Measurements from ENCODE around the gene C1QTNF6. TPM values are rescaled to one million over a fixed set of nuclear protein-coding genes. Genes with fewer than 3 reads are reported as not detected.

Gene C1QTNF6
- total and polyA plus RNA-seq, 2 experiments from 2014 or later: 1.7 to 2.3 TPM

DNA sequence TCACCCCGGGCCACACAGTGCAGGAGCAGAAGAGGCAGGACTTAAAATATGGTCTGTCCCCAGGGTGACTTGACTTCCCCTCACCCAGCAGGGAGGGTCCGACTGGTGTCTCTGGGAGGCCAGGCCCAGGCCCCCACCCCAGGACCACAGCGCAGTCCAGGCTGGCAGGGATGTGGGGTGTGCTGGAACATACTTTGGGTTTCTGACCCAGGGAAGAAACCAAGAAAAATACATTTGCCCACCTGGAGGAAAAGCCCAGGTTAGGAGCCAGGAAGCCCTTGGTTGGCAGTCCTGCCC is 5.2 kb downstream of the C1QTNF6 start:
- Histone ChIP-seq H4K20me1 (replicated peaks; ENCODE audit: insufficient read depth) (no peaks in the 10 kb centered on the region), H3K9me2 (ENCODE audit: insufficient read depth) (no peaks in the 10 kb centered on the region), H3F3A (replicated peaks; ENCODE audit: low read depth) (0 out of 2 replicates have a peak, but pooled peaks cover 4% of the 10 kb centered on the region), H3K27ac (ENCODE audit: low read depth) (no peak overlapping the region), H3K79me2 (replicated peaks; ENCODE audit: insufficient read depth) (no peaks in the 10 kb centered on the region), H3K4me1 (ENCODE audit: insufficient read depth) (peaks cover 15% of the 10 kb centered on the region), H3K27me3 (ENCODE audit: insufficient read depth) (no peaks in the 10 kb centered on the region), H3K4me2 (no peak overlapping the region), H3K4me3 (no peak overlapping the region), H2AFZ (no peak overlapping the region), H3K36me3 (ENCODE audit: insufficient read depth) (no peaks in the 10 kb centered on the region)
- Mint-ChIP-seq H3K36me3 (ENCODE audit: low read depth) (no peaks in the 10 kb centered on the region; the same call in 1 of the 3 replicates), H3K4me1 (peaks cover 18% of the 10 kb centered on the region), H3K4me3 (no peak overlapping the region), H3K27ac (no peak overlapping the region), H3K9me3 (no peaks in the 10 kb centered on the region; the same call in 2 of the 3 replicates), H3K27me3 (ENCODE audit: insufficient read depth, low read depth, poor library complexity) (peaks cover 12% of the 10 kb centered on the region)
- ATAC-seq (no peak), DNase-seq (ENCODE audit: low spot score) (no peak)
- TF ChIP-seq POLR2AphosphoS5 (IDR thresholded peaks at IDR 0.05; ENCODE audit: low read depth) (no peak), STAT1 (IDR thresholded peaks at IDR 0.05; ENCODE audit: unreplicated experiment) (no peak), NANOG (IDR thresholded peaks at IDR 0.05; ENCODE audit: borderline replicate concordance) (no peak), ZNF331 (CRISPR knock-in tag; IDR thresholded peaks at IDR 0.05; ENCODE audit: low read depth) (no peak), JUNB (IDR thresholded peaks at IDR 0.05; ENCODE audit: unreplicated experiment) (no peak), ZNF114 (CRISPR knock-in tag; IDR thresholded peaks at IDR 0.05) (no peak), CREB1 (CRISPR knock-in tag; IDR thresholded peaks at IDR 0.05; ENCODE audit: low read depth) (no peak), EZH2 (IDR thresholded peaks at IDR 0.05; ENCODE audit: low read depth, unreplicated experiment) (no peak), EZH2phosphoT487 (IDR thresholded peaks at IDR 0.05; ENCODE audit: unreplicated experiment) (no peak)
- TF ChIP-seq, protein P1, sequence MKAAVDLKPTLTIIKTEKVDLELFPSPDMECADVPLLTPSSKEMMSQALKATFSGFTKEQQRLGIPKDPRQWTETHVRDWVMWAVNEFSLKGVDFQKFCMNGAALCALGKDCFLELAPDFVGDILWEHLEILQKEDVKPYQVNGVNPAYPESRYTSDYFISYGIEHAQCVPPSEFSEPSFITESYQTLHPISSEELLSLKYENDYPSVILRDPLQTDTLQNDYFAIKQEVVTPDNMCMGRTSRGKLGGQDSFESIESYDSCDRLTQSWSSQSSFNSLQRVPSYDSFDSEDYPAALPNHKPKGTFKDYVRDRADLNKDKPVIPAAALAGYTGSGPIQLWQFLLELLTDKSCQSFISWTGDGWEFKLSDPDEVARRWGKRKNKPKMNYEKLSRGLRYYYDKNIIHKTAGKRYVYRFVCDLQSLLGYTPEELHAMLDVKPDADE (IDR thresholded peaks at IDR 0.05): no peak
- TF ChIP-seq, protein P2, sequence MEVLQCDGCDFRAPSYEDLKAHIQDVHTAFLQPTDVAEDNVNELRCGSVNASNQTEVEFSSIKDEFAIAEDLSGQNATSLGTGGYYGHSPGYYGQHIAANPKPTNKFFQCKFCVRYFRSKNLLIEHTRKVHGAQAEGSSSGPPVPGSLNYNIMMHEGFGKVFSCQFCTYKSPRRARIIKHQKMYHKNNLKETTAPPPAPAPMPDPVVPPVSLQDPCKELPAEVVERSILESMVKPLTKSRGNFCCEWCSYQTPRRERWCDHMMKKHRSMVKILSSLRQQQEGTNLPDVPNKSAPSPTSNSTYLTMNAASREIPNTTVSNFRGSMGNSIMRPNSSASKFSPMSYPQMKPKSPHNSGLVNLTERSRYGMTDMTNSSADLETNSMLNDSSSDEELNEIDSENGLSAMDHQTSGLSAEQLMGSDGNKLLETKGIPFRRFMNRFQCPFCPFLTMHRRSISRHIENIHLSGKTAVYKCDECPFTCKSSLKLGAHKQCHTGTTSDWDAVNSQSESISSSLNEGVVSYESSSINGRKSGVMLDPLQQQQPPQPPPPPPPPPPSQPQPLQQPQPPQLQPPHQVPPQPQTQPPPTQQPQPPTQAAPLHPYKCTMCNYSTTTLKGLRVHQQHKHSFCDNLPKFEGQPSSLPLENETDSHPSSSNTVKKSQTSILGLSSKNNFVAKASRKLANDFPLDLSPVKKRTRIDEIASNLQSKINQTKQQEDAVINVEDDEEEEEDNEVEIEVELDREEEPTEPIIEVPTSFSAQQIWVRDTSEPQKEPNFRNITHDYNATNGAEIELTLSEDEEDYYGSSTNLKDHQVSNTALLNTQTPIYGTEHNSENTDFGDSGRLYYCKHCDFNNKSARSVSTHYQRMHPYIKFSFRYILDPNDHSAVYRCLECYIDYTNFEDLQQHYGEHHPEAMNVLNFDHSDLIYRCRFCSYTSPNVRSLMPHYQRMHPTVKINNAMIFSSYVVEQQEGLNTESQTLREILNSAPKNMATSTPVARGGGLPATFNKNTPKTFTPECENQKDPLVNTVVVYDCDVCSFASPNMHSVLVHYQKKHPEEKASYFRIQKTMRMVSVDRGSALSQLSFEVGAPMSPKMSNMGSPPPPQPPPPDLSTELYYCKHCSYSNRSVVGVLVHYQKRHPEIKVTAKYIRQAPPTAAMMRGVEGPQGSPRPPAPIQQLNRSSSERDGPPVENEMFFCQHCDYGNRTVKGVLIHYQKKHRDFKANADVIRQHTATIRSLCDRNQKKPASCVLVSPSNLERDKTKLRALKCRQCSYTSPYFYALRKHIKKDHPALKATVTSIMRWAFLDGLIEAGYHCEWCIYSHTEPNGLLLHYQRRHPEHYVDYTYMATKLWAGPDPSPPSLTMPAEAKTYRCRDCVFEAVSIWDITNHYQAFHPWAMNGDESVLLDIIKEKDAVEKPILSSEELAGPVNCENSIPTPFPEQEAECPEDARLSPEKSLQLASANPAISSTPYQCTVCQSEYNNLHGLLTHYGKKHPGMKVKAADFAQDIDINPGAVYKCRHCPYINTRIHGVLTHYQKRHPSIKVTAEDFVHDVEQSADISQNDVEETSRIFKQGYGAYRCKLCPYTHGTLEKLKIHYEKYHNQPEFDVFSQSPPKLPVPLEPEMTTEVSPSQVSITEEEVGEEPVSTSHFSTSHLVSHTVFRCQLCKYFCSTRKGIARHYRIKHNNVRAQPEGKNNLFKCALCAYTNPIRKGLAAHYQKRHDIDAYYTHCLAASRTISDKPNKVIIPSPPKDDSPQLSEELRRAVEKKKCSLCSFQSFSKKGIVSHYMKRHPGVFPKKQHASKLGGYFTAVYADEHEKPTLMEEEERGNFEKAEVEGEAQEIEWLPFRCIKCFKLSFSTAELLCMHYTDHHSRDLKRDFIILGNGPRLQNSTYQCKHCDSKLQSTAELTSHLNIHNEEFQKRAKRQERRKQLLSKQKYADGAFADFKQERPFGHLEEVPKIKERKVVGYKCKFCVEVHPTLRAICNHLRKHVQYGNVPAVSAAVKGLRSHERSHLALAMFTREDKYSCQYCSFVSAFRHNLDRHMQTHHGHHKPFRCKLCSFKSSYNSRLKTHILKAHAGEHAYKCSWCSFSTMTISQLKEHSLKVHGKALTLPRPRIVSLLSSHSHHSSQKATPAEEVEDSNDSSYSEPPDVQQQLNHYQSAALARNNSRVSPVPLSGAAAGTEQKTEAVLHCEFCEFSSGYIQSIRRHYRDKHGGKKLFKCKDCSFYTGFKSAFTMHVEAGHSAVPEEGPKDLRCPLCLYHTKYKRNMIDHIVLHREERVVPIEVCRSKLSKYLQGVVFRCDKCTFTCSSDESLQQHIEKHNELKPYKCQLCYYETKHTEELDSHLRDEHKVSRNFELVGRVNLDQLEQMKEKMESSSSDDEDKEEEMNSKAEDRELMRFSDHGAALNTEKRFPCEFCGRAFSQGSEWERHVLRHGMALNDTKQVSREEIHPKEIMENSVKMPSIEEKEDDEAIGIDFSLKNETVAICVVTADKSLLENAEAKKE (CRISPR knock-in tag; IDR thresholded peaks at IDR 0.05): no peak
- TF ChIP-seq, protein P3, sequence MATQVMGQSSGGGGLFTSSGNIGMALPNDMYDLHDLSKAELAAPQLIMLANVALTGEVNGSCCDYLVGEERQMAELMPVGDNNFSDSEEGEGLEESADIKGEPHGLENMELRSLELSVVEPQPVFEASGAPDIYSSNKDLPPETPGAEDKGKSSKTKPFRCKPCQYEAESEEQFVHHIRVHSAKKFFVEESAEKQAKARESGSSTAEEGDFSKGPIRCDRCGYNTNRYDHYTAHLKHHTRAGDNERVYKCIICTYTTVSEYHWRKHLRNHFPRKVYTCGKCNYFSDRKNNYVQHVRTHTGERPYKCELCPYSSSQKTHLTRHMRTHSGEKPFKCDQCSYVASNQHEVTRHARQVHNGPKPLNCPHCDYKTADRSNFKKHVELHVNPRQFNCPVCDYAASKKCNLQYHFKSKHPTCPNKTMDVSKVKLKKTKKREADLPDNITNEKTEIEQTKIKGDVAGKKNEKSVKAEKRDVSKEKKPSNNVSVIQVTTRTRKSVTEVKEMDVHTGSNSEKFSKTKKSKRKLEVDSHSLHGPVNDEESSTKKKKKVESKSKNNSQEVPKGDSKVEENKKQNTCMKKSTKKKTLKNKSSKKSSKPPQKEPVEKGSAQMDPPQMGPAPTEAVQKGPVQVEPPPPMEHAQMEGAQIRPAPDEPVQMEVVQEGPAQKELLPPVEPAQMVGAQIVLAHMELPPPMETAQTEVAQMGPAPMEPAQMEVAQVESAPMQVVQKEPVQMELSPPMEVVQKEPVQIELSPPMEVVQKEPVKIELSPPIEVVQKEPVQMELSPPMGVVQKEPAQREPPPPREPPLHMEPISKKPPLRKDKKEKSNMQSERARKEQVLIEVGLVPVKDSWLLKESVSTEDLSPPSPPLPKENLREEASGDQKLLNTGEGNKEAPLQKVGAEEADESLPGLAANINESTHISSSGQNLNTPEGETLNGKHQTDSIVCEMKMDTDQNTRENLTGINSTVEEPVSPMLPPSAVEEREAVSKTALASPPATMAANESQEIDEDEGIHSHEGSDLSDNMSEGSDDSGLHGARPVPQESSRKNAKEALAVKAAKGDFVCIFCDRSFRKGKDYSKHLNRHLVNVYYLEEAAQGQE (IDR thresholded peaks at IDR 0.05; ENCODE audit: unreplicated experiment): no peak
- TF ChIP-seq, protein P4, sequence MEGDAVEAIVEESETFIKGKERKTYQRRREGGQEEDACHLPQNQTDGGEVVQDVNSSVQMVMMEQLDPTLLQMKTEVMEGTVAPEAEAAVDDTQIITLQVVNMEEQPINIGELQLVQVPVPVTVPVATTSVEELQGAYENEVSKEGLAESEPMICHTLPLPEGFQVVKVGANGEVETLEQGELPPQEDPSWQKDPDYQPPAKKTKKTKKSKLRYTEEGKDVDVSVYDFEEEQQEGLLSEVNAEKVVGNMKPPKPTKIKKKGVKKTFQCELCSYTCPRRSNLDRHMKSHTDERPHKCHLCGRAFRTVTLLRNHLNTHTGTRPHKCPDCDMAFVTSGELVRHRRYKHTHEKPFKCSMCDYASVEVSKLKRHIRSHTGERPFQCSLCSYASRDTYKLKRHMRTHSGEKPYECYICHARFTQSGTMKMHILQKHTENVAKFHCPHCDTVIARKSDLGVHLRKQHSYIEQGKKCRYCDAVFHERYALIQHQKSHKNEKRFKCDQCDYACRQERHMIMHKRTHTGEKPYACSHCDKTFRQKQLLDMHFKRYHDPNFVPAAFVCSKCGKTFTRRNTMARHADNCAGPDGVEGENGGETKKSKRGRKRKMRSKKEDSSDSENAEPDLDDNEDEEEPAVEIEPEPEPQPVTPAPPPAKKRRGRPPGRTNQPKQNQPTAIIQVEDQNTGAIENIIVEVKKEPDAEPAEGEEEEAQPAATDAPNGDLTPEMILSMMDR (conservative IDR thresholded peaks at IDR 0.05; ENCODE audit: low read depth in 2 of 2): no peak
